Tongue (tissue), 2 donors: ENCODE data around the gene ANKRD40CL. TPM values are rescaled to one million over a fixed set of nuclear protein-coding genes. Genes with fewer than 3 reads are reported as not detected.
"Not testable (repeated sequence)": the region's sequence is repeated elsewhere in the genome, so short reads cannot be mapped to it uniquely, and the experiment has no call there.

Experiments
- DNase-seq: peaks from one replicate; pipeline ENCODE4 v3.0.0-alpha.2; 2015
- total RNA-seq: library from RNA; depleted of rRNA; stranded (reverse); fragments of >200 nt; gene quantifications from one replicate; pipeline ENCODE4 v1.2.3, GENCODE V29; 2014

The ANKRD40CL gene
- not detected for total RNA-seq

GRCh38 chr17:50767446-50767845, at the start of gene ANKRD40CL:
TSS of gene ANKRD40CL (minus strand) at chr17:50767518. CDS start at chr17:50766913, 605 bp downstream.
- no peak for DNase-seq

- DNase-seq = no peak
Observed at GRCh38 chr17:50816271-50816670, 49.0 kb upstream of the ANKRD40CL start.

- no peak for DNase-seq
Observed at GRCh38 chr17:50815400-50815799, 48.1 kb upstream of the ANKRD40CL start.

GRCh38 chr17:50813583-50813982, 46.3 kb upstream of the ANKRD40CL start:
- no peak for DNase-seq

GRCh38 chr17:50808888-50809287, 41.6 kb upstream of the ANKRD40CL start:
- DNase-seq = no peak

- DNase-seq = no peak
Observed at GRCh38 chr17:50808413-50808812, 41.1 kb upstream of the ANKRD40CL start.

- DNase-seq = no peak
Observed at GRCh38 chr17:50807675-50808074, 40.4 kb upstream of the ANKRD40CL start.

- DNase-seq = no peak
Observed at GRCh38 chr17:50807009-50807408, 39.7 kb upstream of the ANKRD40CL start.

- peak; percentile 31 for DNase-seq
Observed at GRCh38 chr17:50806141-50806643, 38.9 kb upstream of the ANKRD40CL start.

GRCh38 chr17:50805486-50805885, 38.2 kb upstream of the ANKRD40CL start:
- DNase-seq = peak; percentile 26

- not testable (repeated sequence) for DNase-seq
Observed at GRCh38 chr17:50804749-50805475, 37.6 kb upstream of the ANKRD40CL start.

GRCh38 chr17:50803676-50804075, 36.4 kb upstream of the ANKRD40CL start:
- no peak for DNase-seq

GRCh38 chr17:50802609-50803571, 35.6 kb upstream of the ANKRD40CL start:
- no peak for DNase-seq

- no peak for DNase-seq
Observed at GRCh38 chr17:50800196-50800700, 32.9 kb upstream of the ANKRD40CL start.

GRCh38 chr17:50799582-50799981, 32.3 kb upstream of the ANKRD40CL start:
- peak; percentile 22 for DNase-seq

- DNase-seq = peak; percentile 32
Observed at GRCh38 chr17:50798424-50799288, 31.3 kb upstream of the ANKRD40CL start.

GRCh38 chr17:50797135-50797810, 30.0 kb upstream of the ANKRD40CL start:
- peak; percentile 52 for DNase-seq

GRCh38 chr17:50794361-50794760, 27.0 kb upstream of the ANKRD40CL start:
- no peak for DNase-seq

- DNase-seq = no peak
Observed at GRCh38 chr17:50793007-50793406, 25.7 kb upstream of the ANKRD40CL start.

- no peak for DNase-seq
Observed at GRCh38 chr17:50792132-50792531, 24.8 kb upstream of the ANKRD40CL start.

- no peak for DNase-seq
Observed at GRCh38 chr17:50790618-50791017, 23.3 kb upstream of the ANKRD40CL start.
